ENCODE measurements around the gene PDSS2.
"Not testable (repeated sequence)": the region's sequence is repeated elsewhere in the genome, so short reads cannot be mapped to it uniquely, and the experiment has no call there.

PDSS2 gene

GRCh38 chr6:107413966-107414645 lies 45.3 kb downstream of the PDSS2 start:
- DNase-seq, result no peak

GRCh38 chr6:107411161-107411560 lies 48.2 kb downstream of the PDSS2 start:
- no peak for DNase-seq

- DNase-seq, result no peak
Observed at GRCh38 chr6:107409942-107410341, 49.4 kb downstream of the PDSS2 start.

GRCh38 chr6:107408714-107409113 lies 50.6 kb downstream of the PDSS2 start:
- DNase-seq, result no peak

- DNase-seq, result no peak
Observed at GRCh38 chr6:107405002-107405401, 54.4 kb downstream of the PDSS2 start.

GRCh38 chr6:107402533-107402932 lies 56.8 kb downstream of the PDSS2 start:
- no peak for DNase-seq

GRCh38 chr6:107401573-107401972 lies 57.8 kb downstream of the PDSS2 start:
- DNase-seq, result no peak

GRCh38 chr6:107400616-107401147 lies 58.7 kb downstream of the PDSS2 start:
- no peak for DNase-seq

- DNase-seq, result no peak
Observed at GRCh38 chr6:107399935-107400334, 59.4 kb downstream of the PDSS2 start.

GRCh38 chr6:107398001-107398400 lies 61.4 kb downstream of the PDSS2 start:
- DNase-seq, result no peak

- DNase-seq, result no peak
Observed at GRCh38 chr6:107396211-107396610, 63.2 kb downstream of the PDSS2 start.

GRCh38 chr6:107392069-107392468 lies 67.3 kb downstream of the PDSS2 start:
- DNase-seq, result no peak

GRCh38 chr6:107390685-107391435 lies 68.5 kb downstream of the PDSS2 start:
- no peak for DNase-seq

GRCh38 chr6:107390056-107390455 lies 69.3 kb downstream of the PDSS2 start:
- no peak for DNase-seq

GRCh38 chr6:107386904-107387303 lies 72.5 kb downstream of the PDSS2 start:
- no peak for DNase-seq

- DNase-seq, result no peak
Observed at GRCh38 chr6:107386340-107386739, 73.0 kb downstream of the PDSS2 start.

GRCh38 chr6:107383705-107384104 lies 75.7 kb downstream of the PDSS2 start:
- no peak for DNase-seq

- no peak for DNase-seq
Observed at GRCh38 chr6:107374264-107374663, 85.1 kb downstream of the PDSS2 start.

GRCh38 chr6:107369493-107369892 lies 89.9 kb downstream of the PDSS2 start:
- no peak for DNase-seq

GRCh38 chr6:107368471-107368870 lies 90.9 kb downstream of the PDSS2 start:
- DNase-seq, result no peak

- DNase-seq, result not testable (repeated sequence)
Observed at GRCh38 chr6:107364173-107364572, 95.2 kb downstream of the PDSS2 start.

- DNase-seq, result no peak
Observed at GRCh38 chr6:107361753-107362604, 97.4 kb downstream of the PDSS2 start.

GRCh38 chr6:107360476-107360875 lies 98.9 kb downstream of the PDSS2 start:
- no peak for DNase-seq
